HG03095 (cell line): ENCODE measurements around the gene PCMT1.
"Not testable (repeated sequence)": the region's sequence is repeated elsewhere in the genome, so short reads cannot be mapped to it uniquely, and the experiment has no call there.

Source experiments
- ATAC-seq: cut with Tn5 transposase; IDR thresholded peaks from one replicate; pipeline ENCODE4 v1.9.1; 2021; ENCODE audit warnings: moderate library complexity; ENCODE audit not compliant: unreplicated experiment

Gene PCMT1

GRCh38 chr6:149749594-149750135 lies at the start of gene PCMT1:
PCMT1 (plus strand) TSS chr6:149749741; CDS start chr6:149749902, 161 bp downstream.
- peak; percentile 84 for ATAC-seq

GRCh38 chr6:149701714-149702113 lies 47.8 kb upstream of the PCMT1 start:
- no peak for ATAC-seq

GRCh38 chr6:149711711-149712110 lies 37.8 kb upstream of the PCMT1 start:
- no peak for ATAC-seq

- no peak for ATAC-seq
Observed at GRCh38 chr6:149714442-149714841, 35.1 kb upstream of the PCMT1 start.

- no peak for ATAC-seq
Observed at GRCh38 chr6:149716181-149716963, 33.2 kb upstream of the PCMT1 start.

GRCh38 chr6:149717255-149717587 lies 32.3 kb upstream of the PCMT1 start:
- no peak for ATAC-seq

- ATAC-seq = peak; percentile 88
Observed at GRCh38 chr6:149717588-149718458, 31.7 kb upstream of the PCMT1 start, which contains the start of gene LATS1. LATS1 (minus strand) TSS chr6:149718101; CDS start chr6:149702126, 15,975 bp downstream.

- no peak for ATAC-seq
Observed at GRCh38 chr6:149719531-149719930, 30.0 kb upstream of the PCMT1 start.

- ATAC-seq = no peak
Observed at GRCh38 chr6:149723262-149723661, 26.3 kb upstream of the PCMT1 start.

- ATAC-seq = no peak
Observed at GRCh38 chr6:149723771-149724417, 25.6 kb upstream of the PCMT1 start.

- no peak for ATAC-seq
Observed at GRCh38 chr6:149725785-149726184, 23.8 kb upstream of the PCMT1 start.

- no peak for ATAC-seq
Observed at GRCh38 chr6:149727793-149728498, 21.6 kb upstream of the PCMT1 start.

- ATAC-seq = no peak
Observed at GRCh38 chr6:149728499-149729234, 20.9 kb upstream of the PCMT1 start.

- ATAC-seq = no peak
Observed at GRCh38 chr6:149729824-149730223, 19.7 kb upstream of the PCMT1 start.

GRCh38 chr6:149733089-149733720 lies 16.3 kb upstream of the PCMT1 start:
- no peak for ATAC-seq

- no peak for ATAC-seq
Observed at GRCh38 chr6:149734915-149735314, 14.6 kb upstream of the PCMT1 start.

- ATAC-seq = not testable (repeated sequence)
Observed at GRCh38 chr6:149745252-149745651, 4.3 kb upstream of the PCMT1 start.

- peak; percentile 51 for ATAC-seq
Observed at GRCh38 chr6:149746147-149746946, 3.2 kb upstream of the PCMT1 start, which contains the start of gene NUP43. NUP43 (minus strand) TSS chr6:149746529; CDS start chr6:149746495, 34 bp downstream.
